B cell (primary cell): ENCODE results near the gene CSRP2. TPM values are rescaled to one million over a fixed set of nuclear protein-coding genes. Genes with fewer than 3 reads are reported as not detected.

ENCODE experiments used
- ATAC-seq: fragments of 200-7000 bp; cut with Tn5 transposase; one replicate; pipeline ENCODE4 v1.10.0; 2021; ENCODE audit warnings: low read depth, mild to moderate bottlenecking, moderate number of reproducible peaks, moderate library complexity
- CTCF ChIA-PET: fragments of 350-600 bp; sonication (Branson Sonifier 250); formaldehyde crosslinking; loops from one replicate; lab custom pipeline; 2021; ENCODE audit warnings: antibody characterized with exemption, inconsistent platforms; lab: Charles Lee
- POLR2A ChIA-PET: fragments of 350-600 bp; sonication (Branson Sonifier 250); formaldehyde crosslinking; loops from one replicate; lab custom pipeline; 2021; ENCODE audit warnings: antibody characterized with exemption; lab: Charles Lee
- DNase-seq: peaks from one replicate; pipeline ENCODE4 v3.0.0; 2013
- H2AFZ ChIP-seq: 2 replicates; pipeline ENCODE4 v1.6.1; 2012; ENCODE audit warnings: mild to moderate bottlenecking, low read depth, low read length; ENCODE audit not compliant: insufficient read depth, poor library complexity, severe bottlenecking
- H3K27ac ChIP-seq, 2 donors: 1 replicate in 1 of 2; 2 replicates in 1 of 2; pipeline ENCODE4 v1.5.1; 2012 to 2013; ENCODE audit warnings: low read length in 2 of 2, mild to moderate bottlenecking in 2 of 2, moderate library complexity in 1 of 2
- H3K27me3 ChIP-seq, 4 experiments: fragments of 200-600 bp in 1 of 4; sonication (generic) in 1 of 4; replicated peaks in 1 of 4; 1 replicate in 2 of 4; 2 replicates in 2 of 4; pipeline versions ENCODE4 v1.6.1 to v1.7.0; 2013 to 2016; ENCODE audit warnings: low read length in 3 of 4, mild to moderate bottlenecking in 2 of 4, mixed read lengths in 1 of 4, moderate library complexity in 1 of 4; ENCODE audit not compliant: insufficient read depth in 4 of 4, control insufficient read depth in 3 of 4; ENCODE audit errors: control extremely low read depth in 1 of 4
- H3K36me3 ChIP-seq, 2 experiments: replicated peaks in 1 of 2; 1 replicate in 1 of 2; 2 replicates in 1 of 2; pipeline versions ENCODE4 v1.6.1 to v1.7.1; 2013; ENCODE audit warnings: low read length in 1 of 2; ENCODE audit not compliant: insufficient read depth in 2 of 2, control insufficient read depth in 1 of 2; ENCODE audit errors: control extremely low read depth in 1 of 2, extremely low read depth in 1 of 2
- H3K4me1 ChIP-seq, 2 donors: fragments of 200-600 bp in 1 of 2; sonication (generic) in 1 of 2; 1 replicate in 1 of 2; 2 replicates in 1 of 2; pipeline versions ENCODE4 v1.5.1 to v1.6.1; 2013 to 2017; ENCODE audit warnings: low read length in 2 of 2; ENCODE audit not compliant: control insufficient read depth in 2 of 2, insufficient read depth in 2 of 2
- H3K4me2 ChIP-seq: replicated peaks from 2 replicates; pipeline ENCODE3; 2012; ENCODE audit warnings: mild to moderate bottlenecking, low read depth, low read length; ENCODE audit not compliant: poor library complexity, severe bottlenecking
- H3K4me3 ChIP-seq, 5 experiments: fragments of 200-600 bp in 1 of 5; sonication (generic) in 1 of 5; 1 replicate in 3 of 5; 2 replicates in 2 of 5; pipeline versions ENCODE4 v1.5.1 to v1.7.0; 2011 to 2016; ENCODE audit warnings: low read length in 4 of 5, mild to moderate bottlenecking in 4 of 5, low read depth in 2 of 5, control low read depth in 1 of 5, moderate library complexity in 1 of 5; ENCODE audit not compliant: insufficient read depth in 1 of 5; ENCODE audit errors: control extremely low read depth in 1 of 5, extremely low read depth in 1 of 5
- H3K79me2 ChIP-seq: fragments of 200-600 bp; sonication (generic); one replicate; pipeline ENCODE4 v1.6.0; 2016; ENCODE audit warnings: low read length; ENCODE audit not compliant: control insufficient read depth, insufficient read depth
- H3K9ac ChIP-seq: fragments of 200-600 bp; sonication (generic); 2 replicates; pipeline ENCODE4 v1.6.1; 2017; ENCODE audit warnings: mild to moderate bottlenecking, low read length, moderate library complexity
- H3K9me3 ChIP-seq, 3 donors: one replicate each; pipeline versions ENCODE4 v1.6.1 to v1.7.1; 2013; ENCODE audit warnings: low read length in 2 of 3; ENCODE audit not compliant: control insufficient read depth in 2 of 3, insufficient read depth in 1 of 3; ENCODE audit errors: control extremely low read depth in 1 of 3
- H4K20me1 ChIP-seq: 2 replicates; pipeline ENCODE4 v1.6.0; 2012; ENCODE audit warnings: mild to moderate bottlenecking, low read length; ENCODE audit not compliant: insufficient read depth, control insufficient read depth, poor library complexity, severe bottlenecking
- H3K27ac Mint-ChIP-seq: one replicate; pipeline ENCODE4 v1.8.0; 2021; ENCODE audit warnings: mixed read lengths
- H3K27me3 Mint-ChIP-seq: one replicate; pipeline ENCODE4 v1.8.0; 2021; ENCODE audit warnings: mixed read lengths
- H3K4me1 Mint-ChIP-seq: one replicate; pipeline ENCODE4 v1.8.0; 2021; ENCODE audit warnings: mixed read lengths
- H3K4me3 Mint-ChIP-seq: one replicate; pipeline ENCODE4 v1.8.0; 2021; ENCODE audit warnings: mixed read lengths
- H3K9me3 Mint-ChIP-seq: one replicate; pipeline ENCODE4 v1.8.0; 2022; ENCODE audit warnings: mixed read lengths; ENCODE audit not compliant: insufficient read depth
- CTCF ChIP-seq: fragments of 200-600 bp; IDR thresholded peaks from one replicate; pipeline ENCODE4 v1.8.0; 2022; ENCODE audit warnings: antibody characterized with exemption, mild to moderate bottlenecking
- EZH2 ChIP-seq: IDR thresholded peaks from 2 replicates; pipeline ENCODE4 v1.6.1; 2012; ENCODE audit warnings: borderline replicate concordance, low read depth, mild to moderate bottlenecking, moderate library complexity, low read length; ENCODE audit not compliant: insufficient read depth, poor library complexity, severe bottlenecking
- WGBS: methylation state at CpG from one replicate; pipeline ENCODE4 v1.1.5; 2013; ENCODE audit warnings: missing lambda C conversion rate; ENCODE audit not compliant: insufficient coverage; 5-methylcytosine and 5-hydroxymethylcytosine counted together
- intact Hi-C: fragments of 100-400 bp; cut with micrococcal nuclease; formaldehyde crosslinking; loops from one replicate; pipeline ENCODE4 v1.10.0; 2022
- polyA plus RNA-seq: library from polyadenylated mRNA; depleted of rRNA; stranded (reverse); fragments of >200 nt; gene quantifications from 2 replicates; pipeline ENCODE4 v1.2.3, GENCODE V29; 2012
- total RNA-seq, 2 donors: library from RNA; stranded (reverse); fragments of 120-200 nt in 1 of 2; gene quantifications; 1 replicate in 1 of 2; 2 replicates in 1 of 2; pipeline versions ENCODE4 v1.2.3 to v1.2.4, GENCODE V29; 2013 to 2022

CSRP2 gene
- total and polyA plus RNA-seq, 2 donors (not counting 1 experiment from before 2014, with no cell fraction given), result 0.44 TPM; not detected in 1

GRCh38 chr12:76915361-76916169 lies 36.7 kb upstream of the CSRP2 start:
- H3K27ac Mint-ChIP-seq, result no peak overlapping the region
- WGBS, result 100% methylated on average over 2 of the region's 6 CpGs

More at GRCh38 chr12:76915361-76916169, 36.7 kb upstream of the CSRP2 start:
- no peak for ATAC-seq
- peaks cover 0 to 3% of the 10 kb centered on the region in 2 donors for H3K4me1 ChIP-seq
- no peak overlapping the region for H3K9ac ChIP-seq
- Mint-ChIP-seq H3K4me3 (no peak overlapping the region), H3K4me1 (peaks cover 1% of the 10 kb centered on the region), H3K27me3 (peaks cover 25% of the 10 kb centered on the region), H3K9me3 (no peaks in the 10 kb centered on the region)
- no peak overlapping the region for H2AFZ ChIP-seq
- no peak for TF ChIP-seq CTCF
- no peak for TF ChIP-seq EZH2
- H3K79me2 ChIP-seq, result no peaks in the 10 kb centered on the region
- H3K27me3 ChIP-seq, result no peaks in the 10 kb centered on the region
- CTCF ChIA-PET, result no interaction called here
- H3K9me3 ChIP-seq, result no peaks in the 10 kb centered on the region
- intact Hi-C loops, result no loop called here
- no peaks in the 10 kb centered on the region for H4K20me1 ChIP-seq
- H3K36me3 ChIP-seq, result no peaks in the 10 kb centered on the region
- H3K4me2 ChIP-seq, result no peak overlapping the region
- POLR2A ChIA-PET, result no interaction called here
- DNase-seq, result no peak
- no peak overlapping the region for H3K27ac ChIP-seq
- no peak overlapping the region for H3K4me3 ChIP-seq
